Duodenal mucosa (tissue), 2 donors: ENCODE measurements around the gene GTF2F1.
"Not testable (repeated sequence)": the region's sequence is repeated elsewhere in the genome, so short reads cannot be mapped to it uniquely, and the experiment has no call there.

Experiments
- H3K27ac ChIP-seq: one replicate; pipeline ENCODE4 v1.7.0; 2013; ENCODE audit warnings: low read depth, low read length
- H3K27me3 ChIP-seq, 2 donors: one replicate each; pipeline ENCODE4 v1.7.0; 2013; ENCODE audit warnings: low read length in 2 of 2, control low read depth in 1 of 2; ENCODE audit not compliant: insufficient read depth in 2 of 2, control insufficient read depth in 1 of 2
- H3K36me3 ChIP-seq, 2 donors: one replicate each; pipeline ENCODE4 v1.7.0; 2013; ENCODE audit warnings: low read length in 2 of 2, control low read depth in 1 of 2; ENCODE audit not compliant: insufficient read depth in 2 of 2, control insufficient read depth in 1 of 2
- H3K4me1 ChIP-seq, 2 donors: one replicate each; pipeline ENCODE4 v1.7.0; 2013; ENCODE audit warnings: low read length in 2 of 2, control low read depth in 1 of 2; ENCODE audit not compliant: insufficient read depth in 2 of 2, control insufficient read depth in 1 of 2
- H3K4me3 ChIP-seq, 2 donors: one replicate each; pipeline ENCODE4 v1.7.0; 2013; ENCODE audit warnings: low read length in 2 of 2, low read depth in 1 of 2
- H3K9ac ChIP-seq, 2 donors: one replicate each; pipeline ENCODE4 v1.7.0; 2013; ENCODE audit warnings: low read length in 2 of 2, low read depth in 1 of 2
- H3K9me3 ChIP-seq, 2 donors: one replicate each; pipeline ENCODE4 v1.7.0; 2013; ENCODE audit warnings: low read length in 2 of 2, control low read depth in 1 of 2; ENCODE audit not compliant: control insufficient read depth in 1 of 2

GTF2F1 gene

GRCh38 chr19:6402837-6403608 lies 10.1 kb upstream of the GTF2F1 start:
- H3K27me3 ChIP-seq = no peaks in the 10 kb centered on the region
- H3K9ac ChIP-seq = peak overlapping the region; percentile 47 to 52
- H3K36me3 ChIP-seq = no peaks in the 10 kb centered on the region
- H3K27ac ChIP-seq = peak overlapping the region; percentile 23
- peak overlapping the region; percentile 43 to 55 for H3K4me3 ChIP-seq
- no peaks in the 10 kb centered on the region for H3K9me3 ChIP-seq
- peaks cover 0 to 4% of the 10 kb centered on the region in 2 donors for H3K4me1 ChIP-seq

- no peaks in the 10 kb centered on the region for H3K36me3 ChIP-seq
- H3K4me3 ChIP-seq = peak overlapping the region; percentile 21 to 43
- no peak overlapping the region for H3K9ac ChIP-seq
- H3K9me3 ChIP-seq = no peaks in the 10 kb centered on the region
- no peaks in the 10 kb centered on the region for H3K27me3 ChIP-seq
- peak overlapping the region; percentile 36 for H3K27ac ChIP-seq
- H3K4me1 ChIP-seq = peaks cover 0 to 4% of the 10 kb centered on the region in 2 donors
These were observed 9.1 kb upstream of the GTF2F1 start for GRCh38 chr19:6402058-6402457.

- not testable (repeated sequence) for H3K36me3 ChIP-seq, H3K27ac ChIP-seq, H3K9me3 ChIP-seq, H3K4me1 ChIP-seq, H3K27me3 ChIP-seq, H3K9ac ChIP-seq, H3K4me3 ChIP-seq
These were observed 7.3 kb upstream of the GTF2F1 start for GRCh38 chr19:6400062-6400944.

- Histone ChIP-seq H3K4me1 (peaks cover 10 to 13% of the 10 kb centered on the region in 2 donors), H3K9me3 (no peaks in the 10 kb centered on the region), H3K9ac (no peak overlapping the region), H3K36me3 (no peaks in the 10 kb centered on the region), H3K27ac (no peak overlapping the region), H3K27me3 (no peaks in the 10 kb centered on the region), H3K4me3 (no peak overlapping the region)
These were observed 3.3 kb upstream of the GTF2F1 start for GRCh38 chr19:6396305-6396704.

- Histone ChIP-seq H3K27ac (no peak overlapping the region), H3K9ac (no peak overlapping the region), H3K9me3 (no peaks in the 10 kb centered on the region)
These were observed 1.9 kb upstream of the GTF2F1 start for GRCh38 chr19:6394831-6395230.

GRCh38 chr19:6393983-6394412 lies 1.0 kb upstream of the GTF2F1 start:
- no peaks in the 10 kb centered on the region for H3K27me3 ChIP-seq
- no peaks in the 10 kb centered on the region for H3K9me3 ChIP-seq
- peak overlapping the region; percentile 90 to 97 for H3K9ac ChIP-seq
- H3K27ac ChIP-seq = peak overlapping the region; percentile 94
- peak overlapping the region; percentile 85 to 99 for H3K4me3 ChIP-seq
- peaks cover 0 to 13% of the 10 kb centered on the region in 2 donors for H3K36me3 ChIP-seq
- peaks cover 10 to 13% of the 10 kb centered on the region in 2 donors for H3K4me1 ChIP-seq

More at GRCh38 chr19:6394831-6395230, 1.9 kb upstream of the GTF2F1 start:
- Histone ChIP-seq H3K27me3 (no peaks in the 10 kb centered on the region), H3K4me3 (no peak overlapping the region), H3K36me3 (peaks cover 0 to 6% of the 10 kb centered on the region in 2 donors), H3K4me1 (peaks cover 10 to 13% of the 10 kb centered on the region in 2 donors)

GRCh38 chr19:6392221-6393073 lies 517 bp downstream of the GTF2F1 start:
- peak overlapping the region; percentile 94 for H3K27ac ChIP-seq
- H3K36me3 ChIP-seq = peaks cover 0 to 28% of the 10 kb centered on the region in 2 donors
- H3K9me3 ChIP-seq = no peaks in the 10 kb centered on the region
- H3K4me3 ChIP-seq = peak overlapping the region; percentile 85 to 99
- H3K9ac ChIP-seq = peak overlapping the region; percentile 90 to 97
- no peaks in the 10 kb centered on the region for H3K27me3 ChIP-seq
- peaks cover 10 to 13% of the 10 kb centered on the region in 2 donors for H3K4me1 ChIP-seq

GRCh38 chr19:6387372-6387771 lies 5.6 kb downstream of the GTF2F1 start:
- Histone ChIP-seq H3K9me3 (no peaks in the 10 kb centered on the region), H3K4me3 (no peak overlapping the region), H3K27me3 (no peaks in the 10 kb centered on the region), H3K27ac (no peak overlapping the region), H3K36me3 (peaks cover 5 to 70% of the 10 kb centered on the region in 2 donors), H3K9ac (no peak overlapping the region), H3K4me1 (peaks cover 4 to 6% of the 10 kb centered on the region in 2 donors)

- no peaks in the 10 kb centered on the region for H3K27me3 ChIP-seq
- H3K27ac ChIP-seq = no peak overlapping the region
- H3K9ac ChIP-seq = no peak overlapping the region
- H3K4me1 ChIP-seq = no peaks in the 10 kb centered on the region
- peaks cover 17 to 86% of the 10 kb centered on the region in 2 donors for H3K36me3 ChIP-seq
- no peaks in the 10 kb centered on the region for H3K9me3 ChIP-seq
- no peak overlapping the region for H3K4me3 ChIP-seq
These were observed 8.6 kb downstream of the GTF2F1 start for GRCh38 chr19:6384381-6384780.
